GM18870 (cell line): Measurements from ENCODE around the gene LARP1.
A peak's percentile ranks its signal among the peaks of the same experiment; 100 is the strongest.
"Not testable (repeated sequence)": the region's sequence is repeated elsewhere in the genome, so short reads cannot be mapped to it uniquely, and the experiment has no call there.

Source experiments
- ATAC-seq: cut with Tn5 transposase; IDR thresholded peaks from one replicate; pipeline ENCODE4 v1.9.1; 2021; ENCODE audit warnings: moderate library complexity; ENCODE audit not compliant: unreplicated experiment

The LARP1 gene

GRCh38 chr5:154759868-154760267 lies 4.7 kb downstream of the LARP1 start:
- ATAC-seq: not testable (repeated sequence)

- ATAC-seq: peak; percentile 31
These were observed 6.0 kb downstream of the LARP1 start for GRCh38 chr5:154761046-154761736.

GRCh38 chr5:154762261-154762660 lies 7.1 kb downstream of the LARP1 start:
- no peak for ATAC-seq

- no peak for ATAC-seq
These were observed 7.5 kb downstream of the LARP1 start for GRCh38 chr5:154762700-154763099.

- ATAC-seq: no peak
These were observed 9.8 kb downstream of the LARP1 start for GRCh38 chr5:154764967-154765366.

- ATAC-seq: no peak
These were observed 10.3 kb downstream of the LARP1 start for GRCh38 chr5:154765396-154765925.

GRCh38 chr5:154766558-154767281 lies 11.5 kb downstream of the LARP1 start:
- ATAC-seq: no peak

GRCh38 chr5:154767576-154767975 lies 12.4 kb downstream of the LARP1 start:
- no peak for ATAC-seq

GRCh38 chr5:154768207-154768606 lies 13.0 kb downstream of the LARP1 start:
- no peak for ATAC-seq

GRCh38 chr5:154770111-154770510 lies 14.9 kb downstream of the LARP1 start:
- no peak for ATAC-seq

GRCh38 chr5:154771383-154771901 lies 16.3 kb downstream of the LARP1 start:
- ATAC-seq: no peak

- no peak for ATAC-seq
These were observed 18.1 kb downstream of the LARP1 start for GRCh38 chr5:154773326-154773725.

- ATAC-seq: no peak
These were observed 21.0 kb downstream of the LARP1 start for GRCh38 chr5:154776167-154776566.

- ATAC-seq: no peak
These were observed 23.4 kb downstream of the LARP1 start for GRCh38 chr5:154778534-154778933.

GRCh38 chr5:154779105-154779504 lies 23.9 kb downstream of the LARP1 start:
- ATAC-seq: no peak

GRCh38 chr5:154780128-154780527 lies 25.0 kb downstream of the LARP1 start:
- no peak for ATAC-seq

GRCh38 chr5:154782326-154782725 lies 27.1 kb downstream of the LARP1 start:
- no peak for ATAC-seq

GRCh38 chr5:154782812-154783592 lies 27.8 kb downstream of the LARP1 start:
- peak; percentile 1 for ATAC-seq

GRCh38 chr5:154783774-154784460 lies 28.7 kb downstream of the LARP1 start:
- ATAC-seq: peak; percentile 62

- ATAC-seq: no peak
These were observed 29.7 kb downstream of the LARP1 start for GRCh38 chr5:154784856-154785255.

GRCh38 chr5:154786414-154786813 lies 31.2 kb downstream of the LARP1 start:
- no peak for ATAC-seq
